K562 (cell line): ENCODE data around the gene KCNA10. TPM values are rescaled to one million over a fixed set of nuclear protein-coding genes. Genes with fewer than 3 reads are reported as not detected.

ENCODE experiments used
- ATAC-seq: fragments of 200-7000 bp; cut with Tn5 transposase; 3 replicates; pipeline ENCODE4 v1.9.1; 2020; ENCODE audit warnings: moderate library complexity
- BruUV-seq: library from RNA; stranded (reverse); fragments of 400-500 nt; replicated peaks from 2 replicates; lab custom pipeline; 2021; lab: Mats Ljungman, UMichigan
- CTCF ChIA-PET: fragments of 300-600 bp; formaldehyde crosslinking; extraction: SDS; loops from one replicate; lab custom pipeline; 2021; ENCODE audit warnings: low intra/inter-chr PET ratio; lab: Yijun Ruan, JAX
- POLR2A ChIA-PET: fragments of 300-600, 350-650 bp; sonication (Branson Sonifier 250); formaldehyde crosslinking; extraction: SDS; loops from one replicate; lab custom pipeline; 2021; ENCODE audit warnings: antibody characterized with exemption, inconsistent platforms; lab: Yijun Ruan, JAX
- DNase-seq, 4 experiments: peaks; one replicate each; pipeline versions ENCODE4 v3.0.0 to v3.0.0-alpha.2; 2011 to 2018; ENCODE audit warnings: low spot score in 3 of 4, mixed read lengths in 3 of 4; ENCODE audit errors: extremely low read depth in 1 of 4
- FAIRE-seq: peaks from 2 replicates; lab custom pipeline; 2011; peaks lifted over from hg19 to GRCh38; lab: Jason Lieb, UNC
- H2AFZ ChIP-seq: 2 replicates; pipeline ENCODE4 v1.6.0; 2011; ENCODE audit warnings: low read depth, low read length, control low read depth, inconsistent platforms
- H3K27ac ChIP-seq: fragments of 200-600 bp; 3 replicates; pipeline ENCODE4 v1.8.0; 2011; ENCODE audit warnings: low read depth, mild to moderate bottlenecking, control low read depth, inconsistent platforms, low read length, moderate library complexity, mixed read lengths; ENCODE audit errors: extremely low read depth
- H3K27me3 ChIP-seq, 2 experiments: fragments of 300-600 bp in 1 of 2; 2 replicates in 1 of 2; 3 replicates in 1 of 2; pipeline versions ENCODE4 v1.6.0 to v1.8.0; 2011; ENCODE audit warnings: inconsistent platforms in 2 of 2, low read length in 2 of 2, mild to moderate bottlenecking in 1 of 2, mixed read lengths in 1 of 2, moderate library complexity in 1 of 2; ENCODE audit not compliant: control insufficient read depth in 2 of 2, insufficient read depth in 2 of 2
- H3K36me3 ChIP-seq: fragments of 300-600 bp; 3 replicates; pipeline ENCODE4 v1.8.0; 2011; ENCODE audit warnings: mild to moderate bottlenecking, low read length, inconsistent platforms; ENCODE audit not compliant: control insufficient read depth, insufficient read depth
- H3K4me1 ChIP-seq, 2 experiments: fragments of 200-600 bp in 1 of 2; replicated peaks in 1 of 2; 2 replicates in 1 of 2; 3 replicates in 1 of 2; pipeline versions ENCODE4 v1.5.1 to v1.8.0; 2011; ENCODE audit warnings: inconsistent platforms in 2 of 2, low read length in 2 of 2, mild to moderate bottlenecking in 1 of 2, mixed read lengths in 1 of 2, moderate library complexity in 1 of 2; ENCODE audit not compliant: control insufficient read depth in 2 of 2, insufficient read depth in 2 of 2
- H3K4me2 ChIP-seq: 2 replicates; pipeline ENCODE4 v1.6.1; 2011; ENCODE audit warnings: low read length, control low read depth, inconsistent platforms, mixed read lengths; ENCODE audit not compliant: insufficient read depth
- H3K4me3 ChIP-seq: fragments of 200-600 bp; sonication (generic), shearing (Covaris generic); 2 replicates; pipeline ENCODE4 v1.5.1; 2016; ENCODE audit warnings: control low read depth, inconsistent platforms
- H3K79me2 ChIP-seq: fragments of 200-600 bp; 3 replicates; pipeline ENCODE4 v1.8.0; 2011; ENCODE audit warnings: low read length, inconsistent platforms; ENCODE audit not compliant: control insufficient read depth, insufficient read depth
- H3K9ac ChIP-seq, 2 experiments: 2 replicates each; pipeline versions ENCODE4 v1.6.0 to v1.6.1; 2011; ENCODE audit warnings: low read depth in 2 of 2, low read length in 2 of 2, control low read depth in 1 of 2, inconsistent platforms in 1 of 2, mild to moderate bottlenecking in 1 of 2, mixed read lengths in 1 of 2; ENCODE audit not compliant: insufficient read depth in 1 of 2
- H3K9me1 ChIP-seq: one replicate; pipeline ENCODE4 v1.6.0; 2011; ENCODE audit warnings: inconsistent platforms, mild to moderate bottlenecking, low read length, moderate library complexity; ENCODE audit not compliant: control insufficient read depth, insufficient read depth
- H3K9me3 ChIP-seq: replicated peaks from 2 replicates; pipeline ENCODE4 v1.5.1; 2011; ENCODE audit warnings: low read depth, low read length, inconsistent platforms; ENCODE audit not compliant: control insufficient read depth, insufficient read depth
- H4K20me1 ChIP-seq: replicated peaks from 2 replicates; pipeline ENCODE4 v1.6.1; 2011; ENCODE audit warnings: low read length, inconsistent platforms, mixed read lengths; ENCODE audit not compliant: control insufficient read depth, insufficient read depth
- ARHGAP35 ChIP-seq: fragments of 450-650 bp; IDR thresholded peaks from 2 replicates; pipeline ENCODE4 v1.6.1; 2018; ENCODE audit not compliant: partially characterized antibody
- ATF1 ChIP-seq, 2 experiments: fragments of 450-650 bp in 1 of 2; IDR thresholded peaks; 2 replicates each; pipeline ENCODE4 v1.6.1; 2016; ENCODE audit warnings: missing compliant biosample characterization in 1 of 2, missing genetic modification characterization in 1 of 2
- C11orf30 ChIP-seq: fragments of 450-650 bp; IDR thresholded peaks from 2 replicates; pipeline ENCODE4 v1.6.1; 2016; ENCODE audit warnings: low read depth, mild to moderate bottlenecking
- CCNT2 ChIP-seq: IDR thresholded peaks from 2 replicates; pipeline ENCODE4 v1.6.1; 2011; ENCODE audit warnings: borderline replicate concordance, low read depth, mild to moderate bottlenecking, moderate library complexity, mixed read lengths, low read length; ENCODE audit not compliant: insufficient read length; ENCODE audit errors: extremely low read depth
- EHMT2 ChIP-seq: fragments of 450-650 bp; IDR thresholded peaks from 2 replicates; pipeline ENCODE4 v1.6.1; 2018; ENCODE audit warnings: antibody characterized with exemption
- HDAC3 ChIP-seq: fragments of 450-650 bp; IDR thresholded peaks from 2 replicates; pipeline ENCODE4 v1.6.1; 2018; ENCODE audit warnings: borderline replicate concordance, mild to moderate bottlenecking, moderate library complexity; ENCODE audit not compliant: partially characterized antibody
- L3MBTL2 ChIP-seq: fragments of 450-650 bp; IDR thresholded peaks from 2 replicates; pipeline ENCODE4 v1.6.1; 2016; ENCODE audit warnings: mild to moderate bottlenecking, moderate library complexity
- MAFG ChIP-seq: fragments of 450-650 bp; conservative IDR thresholded peaks from 2 replicates; pipeline ENCODE4 v1.6.1; 2016; ENCODE audit warnings: missing genetic modification characterization, missing compliant biosample characterization
- MTA2 ChIP-seq: fragments of 450-650 bp; IDR thresholded peaks from 2 replicates; pipeline ENCODE4 v1.6.1; 2016; ENCODE audit warnings: low read depth
- MTA3 ChIP-seq: fragments of 450-650 bp; formaldehyde crosslinking; IDR thresholded peaks from 2 replicates; pipeline ENCODE4 v1.6.1; 2017; ENCODE audit warnings: mild to moderate bottlenecking, borderline replicate concordance
- MYNN ChIP-seq, 2 experiments: sonication (generic); formaldehyde crosslinking in 1 of 2; IDR thresholded peaks; 2 replicates each; pipeline versions ENCODE4 v1.5.0 to v1.6.1; 2016 to 2020; ENCODE audit warnings: antibody characterized with exemption in 1 of 2, missing genetic modification reagents in 1 of 2
- NFIC ChIP-seq: fragments of 450-650 bp; IDR thresholded peaks from 2 replicates; pipeline ENCODE4 v1.6.1; 2017; ENCODE audit warnings: mild to moderate bottlenecking, inconsistent platforms
- NR2C1 ChIP-seq, 2 experiments: fragments of 450-650 bp; IDR thresholded peaks; 2 replicates each; pipeline ENCODE4 v1.6.1; 2017; ENCODE audit warnings: mild to moderate bottlenecking in 2 of 2, antibody characterized with exemption in 1 of 2, inconsistent platforms in 1 of 2, missing compliant biosample characterization in 1 of 2, missing genetic modification characterization in 1 of 2
- NR2C2 ChIP-seq, 2 experiments: fragments of 200-800 bp in 1 of 2; sonication (Bioruptor generic) in 1 of 2; sonication (generic) in 1 of 2; formaldehyde crosslinking in 1 of 2; IDR thresholded peaks; 2 replicates each; pipeline versions ENCODE4 v1.6.1 to v1.8.0; 2016 to 2022; ENCODE audit warnings: mild to moderate bottlenecking in 1 of 2, missing compliant biosample characterization in 1 of 2, missing genetic modification characterization in 1 of 2, missing genetic modification reagents in 1 of 2
- RCOR1 ChIP-seq, 2 experiments: IDR thresholded peaks; 2 replicates each; pipeline ENCODE4 v1.6.1; 2012; ENCODE audit warnings: low read depth in 2 of 2, low read length in 2 of 2, borderline replicate concordance in 1 of 2, improper control_type of control experiment in 1 of 2
- RUNX1 ChIP-seq: sonication (generic); IDR thresholded peaks from 2 replicates; pipeline ENCODE4 v1.6.1; 2016; ENCODE audit warnings: antibody characterized with exemption, low read depth
- SIN3B ChIP-seq: fragments of 450-650 bp; IDR thresholded peaks from 2 replicates; pipeline ENCODE4 v1.6.1; 2017; ENCODE audit warnings: low read depth, mild to moderate bottlenecking, moderate library complexity
- SMAD2 ChIP-seq: fragments of 150-350 bp; IDR thresholded peaks from 2 replicates; pipeline ENCODE4 v1.6.1; 2014; ENCODE audit warnings: low read depth, mild to moderate bottlenecking, low read length
- TEAD4 ChIP-seq, 2 experiments: sonication (generic) in 1 of 2; formaldehyde crosslinking in 1 of 2; IDR thresholded peaks; 2 replicates each; pipeline versions ENCODE4 v1.6.1 to v1.8.0; 2012 to 2022; ENCODE audit warnings: borderline replicate concordance in 1 of 2, inconsistent platforms in 1 of 2, low read length in 1 of 2, mild to moderate bottlenecking in 1 of 2, missing genetic modification reagents in 1 of 2
- ZNF589 ChIP-seq: fragments of 200-800 bp; sonication (Bioruptor generic); IDR thresholded peaks from 2 replicates; pipeline ENCODE4 v1.6.1; 2016; ENCODE audit warnings: low read depth, missing genetic modification characterization, missing compliant biosample characterization
- WGBS: fragments of 100-300 bp; shearing (Covaris generic); methylation state at CpG from one replicate; pipeline ENCODE4 v1.1.6; 2016; ENCODE audit warnings: low coverage, mixed read lengths; ENCODE audit not compliant: insufficient coverage; ENCODE audit errors: missing lambda C conversion rate; 5-methylcytosine and 5-hydroxymethylcytosine counted together
- in situ Hi-C: fragments of 300-500 bp; cut with MboI; formaldehyde crosslinking; loops from 4 replicates; pipeline ENCODE4 v1.15.0; 2018; ENCODE audit warnings: inconsistent platforms, mixed read lengths
- intact Hi-C: fragments of 100-400 bp; cut with micrococcal nuclease; formaldehyde crosslinking; loops from 2 replicates; pipeline ENCODE4 v1.14.2; 2022
- polyA plus RNA-seq, 8 experiments: library from polyadenylated mRNA; depleted of rRNA in 4 of 8; stranded (reverse) in 5 of 8; unstranded in 3 of 8; fragments of >200 nt; fragmentation: Nextera tagmentation in 2 of 8; fragmentation: Illumina TruSeq in 1 of 8; extraction: Ambion mirVana in 2 of 8; extraction: Trizol in 1 of 8; gene quantifications; 2 replicates each; pipeline versions ENCODE4 v1.2.1 to v1.2.3, GENCODE V29; 2011 to 2014; ENCODE audit warnings: inconsistent platforms in 1 of 8, missing spikeins in 1 of 8
- total RNA-seq, 7 experiments: library from RNA; depleted of rRNA in 6 of 7; stranded (reverse); fragments of >200 nt in 6 of 7; fragmentation: Illumina TruSeq in 2 of 7; extraction: Trizol in 2 of 7; gene quantifications; 2 replicates each; pipeline versions ENCODE4 v1.2.1 to v1.2.3, GENCODE V29; 2011 to 2021; ENCODE audit warnings: low replicate concordance in 1 of 7
- TF ChIP-seq, protein P1 (sequence below): IDR thresholded peaks from 2 replicates; pipeline ENCODE4 v1.6.1; 2014; ENCODE audit warnings: antibody characterized with exemption

Gene KCNA10
- total and polyA plus RNA-seq, 9 of the 15 experiments (the other 6 are each of a cell fraction or from before 2014, with no cell fraction given), result not detected

DNA sequence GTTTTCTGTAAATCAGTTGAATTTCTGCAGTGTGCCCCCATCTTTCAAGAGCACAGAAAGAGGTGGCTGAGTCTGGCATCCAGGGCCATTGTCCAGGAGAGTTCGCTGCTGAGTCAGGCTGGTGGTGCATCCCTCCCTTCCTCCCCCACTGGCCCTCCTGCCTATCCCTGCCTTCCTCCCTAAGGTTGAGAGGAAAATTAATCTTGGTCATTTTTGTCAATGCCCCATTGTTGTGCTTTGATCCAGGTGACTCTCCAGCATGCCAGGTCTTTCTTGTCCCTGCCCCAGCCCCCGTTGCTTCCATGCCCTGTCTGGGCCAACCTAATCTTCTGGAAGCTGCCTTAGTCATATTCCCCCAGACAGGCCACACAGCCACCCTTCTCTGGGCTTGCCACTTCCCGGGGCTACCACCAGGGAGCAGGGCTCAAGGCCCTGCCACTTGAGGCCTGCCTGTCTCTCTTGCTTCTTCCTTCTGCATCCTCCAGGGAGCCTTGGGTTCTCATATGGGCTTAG lies 41.5 kb downstream of the KCNA10 start (continued):
- no peak for TF ChIP-seq ARHGAP35
- TF ChIP-seq NR2C2 (CRISPR knock-in tag; IDR thresholded peaks at IDR 0.05), result no peak
- 0 out of 2 replicates have a peak, but pooled peaks have one; percentile 3 for TF ChIP-seq NR2C2 (tag; IDR thresholded peaks at IDR 0.05)
- no peak for TF ChIP-seq SMAD2
- TF ChIP-seq EHMT2, result no peak
- TF ChIP-seq L3MBTL2, result no peak
- TF ChIP-seq, all 486 proteins: peak for 5

DNA sequence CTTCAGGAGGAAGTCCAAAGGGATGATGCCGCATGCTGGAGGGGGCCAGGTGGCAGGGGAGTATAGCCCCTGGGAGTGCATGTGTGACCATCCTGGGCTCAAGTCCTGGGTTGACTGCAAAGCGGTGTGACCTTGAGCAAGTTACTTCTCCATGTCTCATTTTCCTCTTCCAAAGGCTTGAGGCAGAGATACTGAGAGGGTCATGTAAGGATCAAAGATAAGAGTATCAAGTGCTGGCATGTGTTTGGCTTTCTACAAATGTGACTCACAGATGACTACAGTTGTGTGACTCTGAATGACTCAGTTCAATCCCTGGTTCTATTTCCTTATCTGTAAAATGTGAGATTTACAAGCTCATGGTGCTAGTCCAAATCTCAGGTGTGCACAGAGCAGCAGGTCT lies 41.9 kb downstream of the KCNA10 start:
- H3K9me1 ChIP-seq, result peaks cover 3% of the 10 kb centered on the region
- H3K9ac ChIP-seq, result no peak overlapping the region
- H4K20me1 ChIP-seq, result peaks cover 10% of the 10 kb centered on the region; the same call in 1 of the 2 replicates
- H3K4me1 ChIP-seq, result no peaks in the 10 kb centered on the region; a peak in 3 of 5 replicates
- intact Hi-C loops (no loop called here), in situ Hi-C loops (no loop called here)
- H3K27ac ChIP-seq, result no peak overlapping the region
- no peak overlapping the region for H2AFZ ChIP-seq
- FAIRE-seq, result no peak
- no peaks in the 10 kb centered on the region for H3K9me3 ChIP-seq
- H3K4me2 ChIP-seq, result no peak overlapping the region
- CTCF ChIA-PET, result no interaction called here
- POLR2A ChIA-PET, result no interaction called here
- peak in 2 of 4 experiments; percentile 37 to 42 for DNase-seq
- peaks cover 10 to 41% of the 10 kb centered on the region in 2 experiments; a peak in 4 of 5 replicates for H3K27me3 ChIP-seq
- no TSS peak for BruUV-seq
- no peak for ATAC-seq
- H3K79me2 ChIP-seq, result no peaks in the 10 kb centered on the region
- WGBS, result 0% methylated on average over 2 of the region's 2 CpGs
- no peaks in the 10 kb centered on the region for H3K36me3 ChIP-seq
- H3K4me3 ChIP-seq, result no peak overlapping the region
- TF ChIP-seq RUNX1 (no peak), MTA2 (peak; percentile 57), SIN3B (no peak), MAFG (peak; percentile 82), MTA3 (no peak), HDAC3 (peak; percentile 22), C11orf30 (peak; percentile 16; the same call in 1 of the 2 replicates), ATF1 (CRISPR knock-in tag; IDR thresholded peaks at IDR 0.05) (no peak), ATF1 (tag; IDR thresholded peaks at IDR 0.05) (0 out of 2 replicates have a peak, but pooled peaks have one; percentile 14), TEAD4 (IDR thresholded peaks at IDR 0.05; ENCODE audit: low read length) (peak; percentile 88), TEAD4 (CRISPR knock-in tag; IDR thresholded peaks at IDR 0.05; ENCODE audit: borderline replicate concordance) (no peak), MYNN (IDR thresholded peaks at IDR 0.05) (0 out of 2 replicates have a peak, but pooled peaks have one; percentile 22), MYNN (CRISPR knock-in tag; IDR thresholded peaks at IDR 0.05) (no peak), NFIC (peak; percentile 67), RCOR1 (IDR thresholded peaks at IDR 0.05; ENCODE audit: borderline replicate concordance in 1 of 2, low read depth in 2 of 2, low read length in 2 of 2) (peak; percentile 30 to 98; a peak in 3 of 4 replicates), ZNF589 (peak; percentile 38; the same call in 1 of the 2 replicates), NR2C1 (IDR thresholded peaks at IDR 0.05) (no peak), NR2C1 (tag; IDR thresholded peaks at IDR 0.05) (peak; percentile 61; the same call in 1 of the 2 replicates), CCNT2 (peak; percentile 39)
- TF ChIP-seq, protein P1, sequence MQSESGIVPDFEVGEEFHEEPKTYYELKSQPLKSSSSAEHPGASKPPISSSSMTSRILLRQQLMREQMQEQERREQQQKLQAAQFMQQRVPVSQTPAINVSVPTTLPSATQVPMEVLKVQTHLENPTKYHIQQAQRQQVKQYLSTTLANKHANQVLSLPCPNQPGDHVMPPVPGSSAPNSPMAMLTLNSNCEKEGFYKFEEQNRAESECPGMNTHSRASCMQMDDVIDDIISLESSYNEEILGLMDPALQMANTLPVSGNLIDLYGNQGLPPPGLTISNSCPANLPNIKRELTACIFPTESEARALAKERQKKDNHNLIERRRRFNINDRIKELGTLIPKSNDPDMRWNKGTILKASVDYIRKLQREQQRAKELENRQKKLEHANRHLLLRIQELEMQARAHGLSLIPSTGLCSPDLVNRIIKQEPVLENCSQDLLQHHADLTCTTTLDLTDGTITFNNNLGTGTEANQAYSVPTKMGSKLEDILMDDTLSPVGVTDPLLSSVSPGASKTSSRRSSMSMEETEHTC, result 0 out of 2 replicates have a peak, but pooled peaks have one; percentile 11
